ENCODE data around the gene CEP135. TPM values are rescaled to one million over a fixed set of nuclear protein-coding genes. Genes with fewer than 3 reads are reported as not detected.

Gene CEP135, protein sequence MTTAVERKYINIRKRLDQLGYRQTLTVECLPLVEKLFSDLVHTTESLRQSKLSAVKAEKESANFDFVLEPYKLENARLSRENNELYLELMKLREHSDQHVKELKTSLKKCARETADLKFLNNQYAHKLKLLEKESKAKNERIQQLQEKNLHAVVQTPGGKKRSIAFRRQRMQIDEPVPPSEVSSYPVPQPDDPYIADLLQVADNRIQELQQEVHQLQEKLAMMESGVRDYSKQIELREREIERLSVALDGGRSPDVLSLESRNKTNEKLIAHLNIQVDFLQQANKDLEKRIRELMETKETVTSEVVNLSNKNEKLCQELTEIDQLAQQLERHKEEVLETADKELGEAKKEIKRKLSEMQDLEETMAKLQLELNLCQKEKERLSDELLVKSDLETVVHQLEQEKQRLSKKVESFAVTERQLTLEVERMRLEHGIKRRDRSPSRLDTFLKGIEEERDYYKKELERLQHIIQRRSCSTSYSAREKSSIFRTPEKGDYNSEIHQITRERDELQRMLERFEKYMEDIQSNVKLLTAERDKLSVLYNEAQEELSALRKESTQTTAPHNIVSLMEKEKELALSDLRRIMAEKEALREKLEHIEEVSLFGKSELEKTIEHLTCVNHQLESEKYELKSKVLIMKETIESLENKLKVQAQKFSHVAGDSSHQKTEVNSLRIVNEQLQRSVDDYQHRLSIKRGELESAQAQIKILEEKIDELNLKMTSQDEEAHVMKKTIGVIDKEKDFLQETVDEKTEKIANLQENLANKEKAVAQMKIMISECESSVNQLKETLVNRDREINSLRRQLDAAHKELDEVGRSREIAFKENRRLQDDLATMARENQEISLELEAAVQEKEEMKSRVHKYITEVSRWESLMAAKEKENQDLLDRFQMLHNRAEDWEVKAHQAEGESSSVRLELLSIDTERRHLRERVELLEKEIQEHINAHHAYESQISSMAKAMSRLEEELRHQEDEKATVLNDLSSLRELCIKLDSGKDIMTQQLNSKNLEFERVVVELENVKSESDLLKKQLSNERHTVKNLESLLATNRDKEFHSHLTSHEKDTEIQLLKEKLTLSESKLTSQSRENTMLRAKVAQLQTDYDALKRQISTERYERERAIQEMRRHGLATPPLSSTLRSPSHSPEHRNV
- total RNA-seq (10 to 100 TPM in 3 of 5 donors, 1 to 10 TPM in 2; 3.6 to 18.1 (median 11.7) TPM), polyA plus RNA-seq (1 to 10 TPM in 2 of 3 donors, under 1 TPM in 1; 0.76 to 1.3 (median 1.1) TPM)
- long read RNA-seq, donor 1, result 0 reads
- long read RNA-seq, donor 2, result 0 reads
- long read RNA-seq, donor 3, result 0 reads
- long read RNA-seq, donor 4, result 0 reads
- long read RNA-seq, donor 5, result 0 reads
- long read RNA-seq, donor 6, result 0 reads
- long read RNA-seq, donor 7, result 0 reads
- long read RNA-seq, donor 8, result 0 reads
- long read RNA-seq, donor 9, result 0 reads
- long read RNA-seq, donor 10, result 0 reads

DNA sequence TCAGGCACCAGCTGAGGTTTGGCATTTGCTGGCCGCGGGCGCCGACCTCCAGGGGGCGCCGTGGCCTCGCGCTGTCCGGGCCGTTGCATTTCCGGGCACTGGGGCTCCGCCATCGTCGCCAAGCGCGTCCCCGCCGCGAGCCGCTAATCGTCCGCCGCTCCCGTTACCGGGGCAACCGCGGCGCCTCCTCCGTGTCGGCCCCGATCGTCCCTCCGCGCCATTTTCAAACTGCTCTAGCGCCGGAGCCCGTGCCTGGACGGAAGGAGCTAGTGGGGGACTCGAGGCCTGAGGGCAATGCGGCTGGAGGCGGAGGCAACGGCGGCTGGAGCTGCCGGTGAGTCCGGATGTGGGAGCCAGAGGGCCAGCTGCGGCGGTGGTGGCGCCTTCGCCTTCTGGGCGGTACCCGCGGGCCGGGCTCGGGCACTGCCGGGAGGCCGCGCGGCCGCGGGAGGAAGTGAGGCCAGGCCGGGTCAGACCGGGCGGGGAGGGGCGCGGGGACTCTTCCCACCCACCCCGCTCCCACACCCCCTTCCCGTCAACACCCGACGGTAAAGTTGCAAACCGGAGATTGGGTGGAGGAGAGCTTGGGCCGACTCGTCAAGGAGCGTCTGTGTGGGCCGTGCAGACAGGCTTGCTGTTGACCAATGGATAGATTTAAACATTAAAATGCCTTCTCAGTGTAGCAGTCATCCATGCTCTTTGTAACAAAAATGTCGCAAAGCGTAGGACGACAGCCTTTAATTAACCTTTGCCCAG lies at the start of gene CEP135:
Gene CEP135, plus strand, starts transcription at position 220 of the 756 bp plus-strand sequence. CDS start 3,186 bp downstream, outside the sequence.
- 0 to 1% (median 0%) methylated on average over 17 to 77 of the region's 77 CpGs for WGBS, 5 donors
- DNase-seq, result peak; percentile 94 to 99
- TF ChIP-seq POLR2AphosphoS5 (IDR thresholded peaks at IDR 0.05) (peak; percentile 29 to 83 (median 42)), POLR2A (IDR thresholded peaks at IDR 0.05) (no peak)
- TF ChIP-seq, protein P1, sequence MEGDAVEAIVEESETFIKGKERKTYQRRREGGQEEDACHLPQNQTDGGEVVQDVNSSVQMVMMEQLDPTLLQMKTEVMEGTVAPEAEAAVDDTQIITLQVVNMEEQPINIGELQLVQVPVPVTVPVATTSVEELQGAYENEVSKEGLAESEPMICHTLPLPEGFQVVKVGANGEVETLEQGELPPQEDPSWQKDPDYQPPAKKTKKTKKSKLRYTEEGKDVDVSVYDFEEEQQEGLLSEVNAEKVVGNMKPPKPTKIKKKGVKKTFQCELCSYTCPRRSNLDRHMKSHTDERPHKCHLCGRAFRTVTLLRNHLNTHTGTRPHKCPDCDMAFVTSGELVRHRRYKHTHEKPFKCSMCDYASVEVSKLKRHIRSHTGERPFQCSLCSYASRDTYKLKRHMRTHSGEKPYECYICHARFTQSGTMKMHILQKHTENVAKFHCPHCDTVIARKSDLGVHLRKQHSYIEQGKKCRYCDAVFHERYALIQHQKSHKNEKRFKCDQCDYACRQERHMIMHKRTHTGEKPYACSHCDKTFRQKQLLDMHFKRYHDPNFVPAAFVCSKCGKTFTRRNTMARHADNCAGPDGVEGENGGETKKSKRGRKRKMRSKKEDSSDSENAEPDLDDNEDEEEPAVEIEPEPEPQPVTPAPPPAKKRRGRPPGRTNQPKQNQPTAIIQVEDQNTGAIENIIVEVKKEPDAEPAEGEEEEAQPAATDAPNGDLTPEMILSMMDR (IDR thresholded peaks at IDR 0.05), result peak in 5 of 7 experiments; percentile 83 to 93 (median 90)
- H3K4me3 ChIP-seq, result peak within 1 kb of the TSS; percentile 72 to 85 (median 79)
- intact Hi-C loops (cut with DNase I; ENCODE audit: low total_unique reads), result loop anchor here (10.0 kb wide), 1 partner anchor 356 kb away; no protein-coding TSS in a partner anchor
- no peaks in the 10 kb centered on the region for H3K9me3 ChIP-seq
- peaks cover 11 to 30% (median 22%) of the 10 kb centered on the region in 4 donors for H3K4me1 ChIP-seq
- peak within 1 kb of the TSS; percentile 90 to 96 (median 92) for H3K27ac ChIP-seq
- no peaks in the 10 kb centered on the region for H3K27me3 ChIP-seq
- H3K36me3 ChIP-seq, result peaks cover 0 to 14% (median 8%) of the 10 kb centered on the region in 4 donors

DNA sequence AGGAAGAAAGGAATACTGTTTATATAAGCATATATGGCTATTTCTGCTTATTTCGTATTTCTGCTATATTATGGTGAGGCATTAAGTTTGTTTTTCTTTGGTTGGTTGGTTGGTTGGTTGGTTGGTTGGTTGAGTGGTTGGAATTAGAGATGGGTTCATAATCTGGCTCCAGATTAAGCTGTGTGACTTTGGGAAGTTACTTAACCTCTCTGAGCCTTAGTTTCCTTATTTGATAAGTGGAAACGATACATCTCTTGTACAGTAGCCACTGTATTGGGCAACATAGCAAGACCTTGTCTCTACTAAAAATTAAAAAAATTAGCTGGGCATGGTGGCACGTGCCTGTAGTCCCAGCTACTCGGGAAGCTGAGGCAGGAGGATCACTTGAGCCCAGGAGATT lies 46.1 kb upstream of the CEP135 start:
- H3K4me3 ChIP-seq, result no peak overlapping the region
- no peak for DNase-seq
- intact Hi-C loops (cut with DNase I; ENCODE audit: low total_unique reads), result no loop called here
- WGBS, 5 donors, result 92 to 97% (median 97%) methylated on average over 4 of the region's 4 CpGs
- no peaks in the 10 kb centered on the region for H3K9me3 ChIP-seq
- peaks cover 13 to 75% (median 65%) of the 10 kb centered on the region in 4 donors for H3K36me3 ChIP-seq
- H3K27ac ChIP-seq, result no peak overlapping the region
- peaks cover 0 to 7% (median 3%) of the 10 kb centered on the region in 4 donors for H3K4me1 ChIP-seq
- no peaks in the 10 kb centered on the region for H3K27me3 ChIP-seq
- no peak for TF ChIP-seq POLR2A (IDR thresholded peaks at IDR 0.05)
- TF ChIP-seq, protein P1 (IDR thresholded peaks at IDR 0.05), result no peak
- no peak for TF ChIP-seq POLR2AphosphoS5 (IDR thresholded peaks at IDR 0.05)
- no peak for TF ChIP-seq EP300 (IDR thresholded peaks at IDR 0.05)

DNA sequence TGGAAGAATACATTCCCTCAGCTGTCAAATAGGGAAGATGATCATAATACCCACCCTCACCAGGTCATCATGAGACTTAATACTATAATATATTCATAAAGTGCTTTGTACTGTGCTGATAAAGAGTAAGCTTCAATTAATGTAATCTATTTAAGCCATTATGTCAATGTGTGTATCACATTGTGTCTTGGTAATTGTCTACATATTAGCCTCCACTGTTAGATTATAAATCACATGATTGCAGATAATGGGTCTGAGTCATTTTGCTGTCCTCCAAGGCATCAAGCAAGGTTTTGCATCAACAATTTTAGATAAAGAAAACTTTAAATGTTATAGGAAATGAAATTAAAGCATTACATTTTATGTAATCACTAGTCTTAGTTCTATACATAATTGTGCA lies 45.2 kb upstream of the CEP135 start:
- H3K36me3 ChIP-seq, result peaks cover 7 to 67% (median 58%) of the 10 kb centered on the region in 4 donors
- DNase-seq, result no peak
- H3K9me3 ChIP-seq, result no peaks in the 10 kb centered on the region
- H3K27ac ChIP-seq, result no peak overlapping the region
- intact Hi-C loops (cut with DNase I; ENCODE audit: low total_unique reads), result no loop called here
- H3K4me1 ChIP-seq, result peaks cover 0 to 8% (median 3%) of the 10 kb centered on the region in 4 donors
- no peaks in the 10 kb centered on the region for H3K27me3 ChIP-seq
- TF ChIP-seq EP300 (IDR thresholded peaks at IDR 0.05) (no peak), POLR2AphosphoS5 (IDR thresholded peaks at IDR 0.05) (no peak), POLR2A (IDR thresholded peaks at IDR 0.05) (no peak)
- TF ChIP-seq, protein P1 (IDR thresholded peaks at IDR 0.05), result no peak
- H3K4me3 ChIP-seq, result no peak overlapping the region
